ENCODE measurements around the gene WDR18. TPM values are rescaled to one million over a fixed set of nuclear protein-coding genes. Genes with fewer than 3 reads are reported as not detected.
A peak's percentile ranks its signal among the peaks of the same experiment; 100 is the strongest.

The WDR18 gene
- total RNA-seq, 6 donors from 2014 or later: 29.2 to 122 (median 38.6) TPM

DNA sequence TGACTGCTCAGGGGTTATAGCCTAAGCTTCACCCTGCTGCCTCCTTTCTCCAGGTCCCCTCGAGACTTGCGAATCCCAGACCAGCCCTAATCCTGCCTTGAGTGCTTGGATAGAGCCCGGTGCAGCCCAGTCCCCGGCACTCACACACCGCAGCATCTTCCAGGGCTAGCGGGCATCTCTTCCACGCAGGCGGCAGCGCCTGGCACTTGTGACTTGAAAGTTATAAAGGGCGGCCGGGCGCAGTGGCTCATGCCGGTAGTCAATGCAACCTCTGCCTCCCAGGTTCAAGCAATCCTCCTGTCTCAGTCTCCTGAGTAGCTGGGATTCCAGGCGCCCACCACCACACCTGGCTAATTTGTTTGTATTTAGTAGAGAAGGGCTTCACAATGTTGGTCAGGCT is 1.9 kb downstream of the WDR18 start:
- no peak for ATAC-seq (ENCODE audit: low FRiP score in 2 of 2)
- Histone ChIP-seq H3K36me3 (peaks cover 0 to 44% (median 27%) of the 10 kb centered on the region in 4 donors), H3K27me3 (no peaks in the 10 kb centered on the region), H3K4me3 (no peak overlapping the region), H3K9me3 (no peaks in the 10 kb centered on the region), H3K4me1 (peaks cover 23 to 31% (median 27%) of the 10 kb centered on the region in 4 donors), H3K27ac (no peak overlapping the region)
- TF ChIP-seq POLR2A (IDR thresholded peaks at IDR 0.05) (no peak), POLR2AphosphoS5 (IDR thresholded peaks at IDR 0.05) (no peak), EP300 (IDR thresholded peaks at IDR 0.05) (no peak)
- TF ChIP-seq, protein P1, sequence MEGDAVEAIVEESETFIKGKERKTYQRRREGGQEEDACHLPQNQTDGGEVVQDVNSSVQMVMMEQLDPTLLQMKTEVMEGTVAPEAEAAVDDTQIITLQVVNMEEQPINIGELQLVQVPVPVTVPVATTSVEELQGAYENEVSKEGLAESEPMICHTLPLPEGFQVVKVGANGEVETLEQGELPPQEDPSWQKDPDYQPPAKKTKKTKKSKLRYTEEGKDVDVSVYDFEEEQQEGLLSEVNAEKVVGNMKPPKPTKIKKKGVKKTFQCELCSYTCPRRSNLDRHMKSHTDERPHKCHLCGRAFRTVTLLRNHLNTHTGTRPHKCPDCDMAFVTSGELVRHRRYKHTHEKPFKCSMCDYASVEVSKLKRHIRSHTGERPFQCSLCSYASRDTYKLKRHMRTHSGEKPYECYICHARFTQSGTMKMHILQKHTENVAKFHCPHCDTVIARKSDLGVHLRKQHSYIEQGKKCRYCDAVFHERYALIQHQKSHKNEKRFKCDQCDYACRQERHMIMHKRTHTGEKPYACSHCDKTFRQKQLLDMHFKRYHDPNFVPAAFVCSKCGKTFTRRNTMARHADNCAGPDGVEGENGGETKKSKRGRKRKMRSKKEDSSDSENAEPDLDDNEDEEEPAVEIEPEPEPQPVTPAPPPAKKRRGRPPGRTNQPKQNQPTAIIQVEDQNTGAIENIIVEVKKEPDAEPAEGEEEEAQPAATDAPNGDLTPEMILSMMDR (IDR thresholded peaks at IDR 0.05): no peak
- WGBS, 2 donors: 93 to 100% methylated on average over 1 to 14 of the region's 14 CpGs
- peak in 1 of 2 donors; percentile 79 for DNase-seq

DNA sequence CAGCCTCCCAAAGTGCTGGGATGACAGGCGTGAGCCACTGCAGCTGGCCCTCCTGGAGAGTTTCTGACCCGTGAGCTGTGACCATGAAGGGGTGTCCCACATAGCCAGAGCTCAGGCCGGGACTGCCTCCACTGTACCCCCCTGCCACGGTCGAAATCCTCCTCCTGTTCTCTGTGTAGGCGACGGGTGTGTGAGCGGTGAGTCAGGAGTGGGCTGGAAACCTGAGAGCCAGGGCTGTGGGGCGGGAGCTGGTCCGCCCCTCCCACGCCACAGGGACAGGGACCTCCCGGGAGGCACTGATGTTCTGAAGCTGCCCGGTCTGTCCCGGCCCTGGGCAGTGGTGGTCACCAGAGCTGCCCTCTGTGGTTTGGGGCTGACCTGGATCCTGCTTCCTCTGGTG is 3.9 kb downstream of the WDR18 start:
- Histone ChIP-seq H3K27me3 (no peaks in the 10 kb centered on the region), H3K36me3 (peaks cover 0 to 57% (median 35%) of the 10 kb centered on the region in 4 donors), H3K9me3 (no peaks in the 10 kb centered on the region), H3K4me3 (no peak overlapping the region), H3K4me1 (peaks cover 16 to 23% (median 19%) of the 10 kb centered on the region in 4 donors), H3K27ac (no peak overlapping the region)
- TF ChIP-seq POLR2A (IDR thresholded peaks at IDR 0.05) (no peak), EP300 (IDR thresholded peaks at IDR 0.05) (no peak), POLR2AphosphoS5 (IDR thresholded peaks at IDR 0.05) (no peak)
- TF ChIP-seq, protein P1 (IDR thresholded peaks at IDR 0.05): no peak
- WGBS, 2 donors: 71 to 89% methylated on average over 14 of the region's 14 CpGs
- ATAC-seq (ENCODE audit: low FRiP score in 2 of 2) (no peak), DNase-seq (no peak)

DNA sequence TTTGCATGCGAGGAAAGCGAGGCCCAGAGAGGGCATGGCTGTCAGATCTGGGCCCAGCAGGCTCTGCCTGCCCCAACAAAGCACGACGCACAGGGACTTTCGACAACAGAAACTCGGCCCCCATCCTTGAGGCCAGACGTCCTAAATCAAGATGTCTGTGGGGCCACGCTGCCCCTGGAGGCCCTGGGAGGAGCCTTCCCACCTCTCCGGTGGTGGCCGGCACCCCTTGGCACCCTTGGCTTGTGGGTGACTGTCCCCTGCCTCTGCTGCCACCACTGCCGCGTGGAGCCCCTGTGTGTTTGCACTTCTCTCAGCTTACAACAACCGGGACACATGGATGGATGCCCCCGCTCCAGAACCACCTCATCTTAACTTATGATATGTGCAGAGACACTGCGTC is 4.4 kb downstream of the WDR18 start:
- TF ChIP-seq POLR2AphosphoS5 (IDR thresholded peaks at IDR 0.05) (no peak), POLR2A (IDR thresholded peaks at IDR 0.05) (no peak), EP300 (IDR thresholded peaks at IDR 0.05) (no peak)
- TF ChIP-seq, protein P1 (IDR thresholded peaks at IDR 0.05): no peak
- Histone ChIP-seq H3K36me3 (peaks cover 0 to 62% (median 38%) of the 10 kb centered on the region in 4 donors), H3K27ac (no peak overlapping the region), H3K4me1 (peaks cover 11 to 19% (median 15%) of the 10 kb centered on the region in 4 donors), H3K27me3 (no peaks in the 10 kb centered on the region), H3K4me3 (no peak overlapping the region), H3K9me3 (no peaks in the 10 kb centered on the region)
- DNase-seq (no peak), ATAC-seq (ENCODE audit: low FRiP score in 2 of 2) (no peak)
- WGBS, 2 donors: 88 to 90% methylated on average over 10 to 15 of the region's 15 CpGs

DNA sequence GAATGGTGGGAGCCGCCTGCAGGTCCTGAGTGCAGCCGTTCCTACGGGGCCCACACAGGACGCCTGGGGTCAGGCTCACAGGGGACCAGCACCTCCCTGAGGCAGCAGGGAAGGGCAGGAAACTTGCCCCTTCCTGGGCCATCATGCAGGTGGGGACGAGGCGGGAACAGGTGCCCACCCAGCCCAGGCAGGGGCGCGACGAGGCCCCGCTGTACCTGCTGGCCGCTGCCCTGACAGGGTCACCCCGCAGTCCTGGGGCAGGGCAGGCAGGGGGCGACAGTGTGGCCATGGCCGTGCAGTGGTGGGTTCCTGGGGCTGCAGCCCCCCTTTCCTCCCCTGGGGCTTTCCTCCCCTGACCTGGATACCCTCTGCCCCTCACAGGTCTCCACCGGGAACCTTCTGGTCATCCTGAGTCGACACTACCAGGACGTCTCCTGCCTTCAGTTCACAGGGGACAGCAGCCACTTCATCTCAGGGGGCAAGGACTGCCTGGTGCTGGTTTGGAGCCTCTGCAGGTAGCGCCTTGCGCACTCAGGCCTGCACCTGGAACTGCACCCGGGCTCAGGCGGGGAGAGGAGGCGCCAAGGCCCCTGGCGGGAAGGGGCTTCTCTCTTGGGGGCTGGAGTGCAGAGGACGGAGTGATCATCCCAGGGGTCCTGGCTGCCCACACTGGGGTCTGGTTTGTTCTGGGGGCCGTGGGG is 5.4 kb downstream of the WDR18 start:
- Histone ChIP-seq H3K27ac (no peak overlapping the region), H3K36me3 (peaks cover 0 to 72% (median 45%) of the 10 kb centered on the region in 4 donors), H3K4me3 (no peak overlapping the region), H3K4me1 (peaks cover 7 to 13% (median 10%) of the 10 kb centered on the region in 4 donors), H3K9me3 (no peaks in the 10 kb centered on the region), H3K27me3 (no peaks in the 10 kb centered on the region)
- TF ChIP-seq, protein P1 (IDR thresholded peaks at IDR 0.05): peak in 2 of 6 experiments; percentile 8 to 9
- TF ChIP-seq POLR2AphosphoS5 (IDR thresholded peaks at IDR 0.05) (no peak), POLR2A (IDR thresholded peaks at IDR 0.05) (no peak), EP300 (IDR thresholded peaks at IDR 0.05) (no peak)
- ATAC-seq (ENCODE audit: low FRiP score in 2 of 2): no peak
- 84 to 92% methylated on average over 11 to 19 of the region's 25 CpGs for WGBS, 2 donors
- no peak for DNase-seq

Measured in upper lobe of left lung (tissue), 6 donors.